ENCODE data around the gene GRIP2. TPM values are rescaled to one million over a fixed set of nuclear protein-coding genes. Genes with fewer than 3 reads are reported as not detected.

The GRIP2 gene
- total and polyA plus RNA-seq, 9 of the 15 experiments (the other 6 are each of a cell fraction or from before 2014, with no cell fraction given), result 0.01 TPM; not detected in 7

DNA sequence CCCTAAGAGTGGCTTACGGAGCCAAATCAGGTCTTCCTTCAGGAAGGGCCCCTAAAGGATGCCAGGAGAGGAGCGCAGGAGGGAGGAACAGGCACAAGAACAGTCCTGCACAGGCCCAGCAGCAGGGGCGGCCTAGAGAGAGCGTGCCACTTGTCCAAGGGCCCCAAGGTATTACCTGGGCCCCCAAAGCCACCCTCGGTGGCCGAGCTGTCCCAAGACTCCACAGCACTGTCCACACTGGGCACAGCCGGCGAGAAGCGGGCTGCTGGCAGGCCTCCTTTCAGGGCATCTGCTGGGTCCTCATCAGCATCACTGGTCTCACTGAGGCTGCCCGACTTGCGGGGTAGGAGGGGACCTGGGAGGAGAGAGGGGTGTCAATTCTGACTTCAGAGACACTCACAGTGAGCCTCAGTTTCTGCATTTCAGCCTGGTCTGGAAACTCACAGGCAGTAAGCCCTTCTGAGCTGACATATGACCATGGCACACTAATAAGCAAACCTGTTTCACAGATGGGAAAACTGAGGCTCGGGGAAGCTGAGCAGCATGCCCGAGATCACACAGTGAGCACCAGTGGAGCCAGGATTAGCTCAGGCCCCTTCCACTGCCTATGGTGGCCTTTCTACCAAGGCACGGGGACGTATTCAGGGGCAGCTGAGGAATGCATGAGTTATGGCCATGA is 33.4 kb downstream of the GRIP2 start:
- Histone ChIP-seq H3K9ac (ENCODE audit: insufficient read depth in 1 of 2, low read depth in 2 of 2, low read length in 2 of 2) (no peak overlapping the region), H3K27ac (ENCODE audit: extremely low read depth, low read depth, low read length) (no peak overlapping the region), H3K4me2 (ENCODE audit: insufficient read depth, low read length) (no peak overlapping the region), H3K27me3 (ENCODE audit: control insufficient read depth in 2 of 2, insufficient read depth in 2 of 2, low read length in 2 of 2) (peaks cover 6 to 38% of the 10 kb centered on the region in 2 experiments; a peak in 4 of 5 replicates), H3K9me1 (ENCODE audit: control insufficient read depth, insufficient read depth, low read length) (no peaks in the 10 kb centered on the region), H3K36me3 (ENCODE audit: control insufficient read depth, insufficient read depth, low read length) (no peaks in the 10 kb centered on the region), H2AFZ (ENCODE audit: low read depth, low read length) (no peak overlapping the region), H3K79me2 (ENCODE audit: control insufficient read depth, insufficient read depth, low read length) (no peaks in the 10 kb centered on the region), H3K9me3 (replicated peaks; ENCODE audit: control insufficient read depth, insufficient read depth, low read depth, low read length) (no peaks in the 10 kb centered on the region), H4K20me1 (replicated peaks; ENCODE audit: control insufficient read depth, insufficient read depth, low read length) (0 out of 2 replicates have a peak, but pooled peaks cover 6% of the 10 kb centered on the region), H3K4me3 (no peak overlapping the region), H3K4me1 (replicated peaks in 1 of 2; ENCODE audit: control insufficient read depth in 2 of 2, insufficient read depth in 2 of 2, low read length in 2 of 2) (peaks cover 0 to 26% of the 10 kb centered on the region in 2 experiments; a peak in 3 of 5 replicates)
- WGBS (ENCODE audit: insufficient coverage, low coverage, missing lambda C conversion rate), result 38% methylated on average over 15 of the region's 15 CpGs
- TF ChIP-seq KDM1A (IDR thresholded peaks at IDR 0.05), result peak; percentile 59 to 64; a peak in 3 of 4 replicates
- 0 out of 2 replicates have a peak, but pooled peaks have one; percentile 14 for TF ChIP-seq HDAC2 (IDR thresholded peaks at IDR 0.05)
- peak; percentile 78 for TF ChIP-seq BCOR (IDR thresholded peaks at IDR 0.05)
- no peak for TF ChIP-seq ZNF707 (CRISPR knock-in tag; conservative IDR thresholded peaks at IDR 0.05)
- no peak for TF ChIP-seq GTF2E2 (tag; IDR thresholded peaks at IDR 0.05)
- TF ChIP-seq MEIS2 (IDR thresholded peaks at IDR 0.05; ENCODE audit: partially characterized antibody), result peak; percentile 12
- TF ChIP-seq RBM25 (IDR thresholded peaks at IDR 0.05; ENCODE audit: low read depth, low read length, severe bottlenecking), result peak; percentile 77
- intact Hi-C loops (cut with micrococcal nuclease) (loop anchor here (5.0 kb wide), 2 partner anchors 244 to 276 kb away; no protein-coding TSS in a partner anchor), in situ Hi-C loops (cut with MboI) (loop anchor here (25.0 kb wide), 1 partner anchor 406 kb away; no protein-coding TSS in a partner anchor)
- ChIA-PET CTCF (ENCODE audit: low intra/inter-chr PET ratio) (interaction anchor here (0.7 to 2.8 kb wide), 2 partner anchors 304 to 414 kb away, joined by 3 to 13 read pairs; no protein-coding TSS in a partner anchor), POLR2A (interaction anchor here (0.5 kb wide), 1 partner anchor 78 kb away, joined by 3 read pairs; no protein-coding TSS in a partner anchor)
- BruUV-seq (replicated peaks), result no TSS peak
- DNase-seq (ENCODE audit: extremely low read depth in 1 of 4, low spot score in 3 of 4) (no peak), FAIRE-seq (no peak), ATAC-seq (no peak)

Measured in K562 (cell line).